ENCODE results near the gene CCDC32.
"Not testable (repeated sequence)": the region's sequence is repeated elsewhere in the genome, so short reads cannot be mapped to it uniquely, and the experiment has no call there.

The CCDC32 gene

GRCh38 chr15:40564591-40565332 is at the start of gene CCDC32:
TSS of gene CCDC32 (minus strand) at chr15:40565042. CDS start at chr15:40563015, 2,027 bp downstream.
- FAIRE-seq (peak; percentile 87), DNase-seq (ENCODE audit: low spot score) (peak; percentile 96)

GRCh38 chr15:40613080-40613479 is 48.2 kb upstream of the CCDC32 start:
- DNase-seq (ENCODE audit: low spot score) (no peak), FAIRE-seq (no peak)

GRCh38 chr15:40603935-40604334 is 39.1 kb upstream of the CCDC32 start:
- FAIRE-seq (no peak), DNase-seq (ENCODE audit: low spot score) (no peak)

- no peak for DNase-seq (ENCODE audit: low spot score)
- FAIRE-seq, result no peak
Measured at GRCh38 chr15:40600956-40601355, 36.1 kb upstream of the CCDC32 start.

- no peak for FAIRE-seq
- DNase-seq (ENCODE audit: low spot score), result no peak
Measured at GRCh38 chr15:40598672-40599071, 33.8 kb upstream of the CCDC32 start.

- FAIRE-seq, result no peak
- no peak for DNase-seq (ENCODE audit: low spot score)
Measured at GRCh38 chr15:40598126-40598525, 33.3 kb upstream of the CCDC32 start.

- FAIRE-seq (no peak), DNase-seq (ENCODE audit: low spot score) (no peak)
Measured at GRCh38 chr15:40597024-40597423, 32.2 kb upstream of the CCDC32 start.

GRCh38 chr15:40595773-40596172 is 30.9 kb upstream of the CCDC32 start:
- no peak for FAIRE-seq
- no peak for DNase-seq (ENCODE audit: low spot score)

- FAIRE-seq (no peak), DNase-seq (ENCODE audit: low spot score) (no peak)
Measured at GRCh38 chr15:40595219-40595618, 30.4 kb upstream of the CCDC32 start.

GRCh38 chr15:40594429-40594836 is 29.6 kb upstream of the CCDC32 start:
- FAIRE-seq (no peak), DNase-seq (ENCODE audit: low spot score) (peak; percentile 50)

- DNase-seq (ENCODE audit: low spot score) (peak; percentile 87), FAIRE-seq (no peak)
Measured at GRCh38 chr15:40593588-40594428, 29.0 kb upstream of the CCDC32 start, which contains the start of gene KNL1. TSS of gene KNL1 (plus strand) at chr15:40594249. CDS start at chr15:40602932, 8,683 bp downstream.

GRCh38 chr15:40593165-40593564 is 28.3 kb upstream of the CCDC32 start:
- FAIRE-seq, result no peak
- DNase-seq (ENCODE audit: low spot score), result no peak

GRCh38 chr15:40591389-40591788 is 26.5 kb upstream of the CCDC32 start:
- no peak for FAIRE-seq

GRCh38 chr15:40590667-40591050 is 25.8 kb upstream of the CCDC32 start:
- FAIRE-seq (no peak), DNase-seq (ENCODE audit: low spot score) (no peak)

More at GRCh38 chr15:40591389-40591788, 26.5 kb upstream of the CCDC32 start:
- no peak for DNase-seq (ENCODE audit: low spot score)

GRCh38 chr15:40584191-40584590 is 19.3 kb upstream of the CCDC32 start:
- DNase-seq (ENCODE audit: low spot score) (no peak), FAIRE-seq (no peak)

- DNase-seq (ENCODE audit: low spot score), result no peak
- FAIRE-seq, result no peak
Measured at GRCh38 chr15:40582726-40583246, 17.9 kb upstream of the CCDC32 start.

GRCh38 chr15:40581796-40582195 is 17.0 kb upstream of the CCDC32 start:
- not testable (repeated sequence) for DNase-seq (ENCODE audit: low spot score); FAIRE-seq

GRCh38 chr15:40578892-40579291 is 14.1 kb upstream of the CCDC32 start:
- FAIRE-seq, result no peak
- DNase-seq (ENCODE audit: low spot score), result no peak

- FAIRE-seq; DNase-seq (ENCODE audit: low spot score): not testable (repeated sequence)
Measured at GRCh38 chr15:40576914-40577313, 12.1 kb upstream of the CCDC32 start.

- no peak for DNase-seq (ENCODE audit: low spot score)
- no peak for FAIRE-seq
Measured at GRCh38 chr15:40575113-40575512, 10.3 kb upstream of the CCDC32 start.

GRCh38 chr15:40569129-40569953 is 4.5 kb upstream of the CCDC32 start, which contains the start of gene RPUSD2:
TSS of gene RPUSD2 (plus strand) at chr15:40569299. CDS start at chr15:40569338, 39 bp downstream.
- DNase-seq (ENCODE audit: low spot score) (peak; percentile 69), FAIRE-seq (peak; percentile 61)

Measured in RCC 7860 (cell line).